Non-pigmented ciliary epithelial cell (primary cell): ENCODE results near the gene PFDN2.

Experiments used
- DNase-seq: peaks from one replicate; pipeline ENCODE4 v3.0.0-alpha.2; 2010; ENCODE audit warnings: low read depth

Gene PFDN2, protein sequence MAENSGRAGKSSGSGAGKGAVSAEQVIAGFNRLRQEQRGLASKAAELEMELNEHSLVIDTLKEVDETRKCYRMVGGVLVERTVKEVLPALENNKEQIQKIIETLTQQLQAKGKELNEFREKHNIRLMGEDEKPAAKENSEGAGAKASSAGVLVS

DNA sequence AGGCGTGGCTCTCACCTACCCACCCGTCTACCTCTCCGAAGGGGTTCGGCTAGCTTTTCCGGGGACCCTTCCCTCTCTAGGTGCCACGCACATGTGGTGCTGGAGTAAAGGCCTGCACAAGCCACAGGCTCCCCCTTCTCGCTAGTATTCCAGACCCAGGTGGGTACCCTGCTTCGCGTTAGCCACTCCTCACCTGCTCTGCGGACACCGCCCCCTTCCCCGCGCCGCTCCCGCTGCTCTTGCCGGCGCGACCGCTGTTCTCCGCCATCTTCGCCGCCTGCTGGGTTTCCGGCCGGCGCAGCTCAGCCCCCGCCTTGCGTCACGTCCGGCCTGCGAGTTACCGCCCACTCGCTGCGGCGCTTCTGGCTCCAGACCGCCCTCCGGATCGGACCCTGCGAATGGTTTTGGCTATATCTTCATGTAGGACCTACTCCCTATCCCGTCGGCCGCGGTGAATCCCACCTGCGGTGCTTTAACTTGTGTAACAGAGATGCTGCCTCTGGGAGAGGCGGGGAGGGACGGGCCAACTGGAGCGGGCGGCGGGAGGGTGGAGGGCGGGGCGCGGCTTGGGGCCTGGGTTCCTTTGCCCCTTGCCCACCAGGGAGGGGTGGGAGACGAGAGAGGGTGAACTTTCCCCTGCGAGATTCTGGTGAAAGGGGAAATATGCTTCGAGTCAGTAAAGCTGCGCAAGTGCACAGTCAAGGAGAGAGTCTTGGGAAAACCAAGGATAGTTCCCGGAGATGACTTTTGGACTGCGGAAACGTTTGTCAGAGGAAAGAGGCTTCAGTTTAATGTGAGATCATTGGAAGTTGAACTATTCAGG is at the start of gene PFDN2, which contains the start of gene NIT1:
Gene PFDN2, minus strand, starts transcription at position 279 of the 823 bp plus-strand sequence. Its CDS starts 11 bp downstream, at position 268.
Gene NIT1, plus strand, starts transcription at position 347 of the 823 bp plus-strand sequence. Its CDS starts 72 bp downstream, at position 419.
- no peak for DNase-seq

DNA sequence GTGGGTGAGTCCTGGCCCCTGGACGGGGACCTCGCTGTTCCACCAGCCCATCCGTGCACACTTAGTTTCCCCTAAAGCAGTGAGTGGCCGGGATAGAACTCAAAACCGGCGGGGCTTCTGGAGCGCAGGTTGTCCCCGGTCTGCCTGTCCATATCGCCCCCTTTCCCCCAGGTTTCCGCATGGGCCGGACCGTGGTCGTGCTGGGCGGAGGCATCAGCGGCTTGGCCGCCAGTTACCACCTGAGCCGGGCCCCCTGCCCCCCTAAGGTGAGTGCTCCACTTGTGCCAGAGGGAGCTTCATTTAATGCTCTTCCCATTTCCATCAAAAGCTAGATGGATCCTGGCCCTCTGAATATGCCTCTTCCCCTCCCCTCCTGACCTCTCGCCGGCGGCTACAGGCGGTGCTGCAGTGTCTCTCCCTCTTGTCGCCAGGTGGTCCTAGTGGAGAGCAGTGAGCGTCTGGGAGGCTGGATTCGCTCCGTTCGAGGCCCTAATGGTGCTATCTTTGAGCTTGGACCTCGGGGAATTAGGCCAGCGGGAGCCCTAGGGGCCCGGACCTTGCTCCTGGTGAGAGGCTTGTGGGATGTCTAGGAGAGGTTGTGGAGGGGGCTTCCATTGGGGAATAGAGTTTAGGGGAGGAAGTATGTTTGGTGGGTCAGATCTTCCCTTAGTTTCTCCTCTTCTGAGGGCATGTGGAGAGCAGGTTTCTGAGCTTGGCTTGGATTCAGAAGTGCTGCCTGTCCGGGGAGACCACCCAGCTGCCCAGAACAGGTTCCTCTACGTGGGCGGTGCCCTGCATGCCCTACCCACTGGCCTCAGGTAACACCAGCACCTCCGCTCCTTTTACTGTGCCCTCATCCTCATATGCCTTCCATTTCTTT is 49.1 kb upstream of the PFDN2 start:
- DNase-seq = no peak

- peak; percentile 94 for DNase-seq
Observed at GRCh38 chr1:161165742-161166668, 48.2 kb upstream of the PFDN2 start, which contains the start of gene PPOX. TSS of gene PPOX (plus strand) at chr1:161166426. CDS start at chr1:161166848, 422 bp downstream.

GRCh38 chr1:161164901-161165610 is 47.2 kb upstream of the PFDN2 start:
- no peak for DNase-seq

DNA sequence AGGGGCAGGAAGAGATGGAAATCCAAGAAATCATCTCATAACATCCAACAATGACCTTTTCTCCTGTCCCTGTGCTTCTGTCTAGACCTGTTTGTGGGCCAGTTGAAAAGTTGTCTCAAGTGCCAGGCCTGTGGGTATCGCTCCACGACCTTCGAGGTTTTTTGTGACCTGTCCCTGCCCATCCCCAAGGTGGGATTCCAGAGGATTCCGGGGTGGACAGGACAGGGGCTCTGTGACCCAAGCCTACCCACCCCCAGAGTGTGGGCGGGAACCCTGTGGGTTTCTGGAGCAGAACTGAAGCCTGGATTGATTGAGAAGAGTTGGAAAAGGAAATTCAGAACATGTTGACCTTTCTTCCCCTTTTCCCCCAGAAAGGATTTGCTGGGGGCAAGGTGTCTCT is 46.0 kb upstream of the PFDN2 start:
- DNase-seq = no peak

GRCh38 chr1:161162806-161163205 is 45.0 kb upstream of the PFDN2 start:
- DNase-seq = no peak

DNA sequence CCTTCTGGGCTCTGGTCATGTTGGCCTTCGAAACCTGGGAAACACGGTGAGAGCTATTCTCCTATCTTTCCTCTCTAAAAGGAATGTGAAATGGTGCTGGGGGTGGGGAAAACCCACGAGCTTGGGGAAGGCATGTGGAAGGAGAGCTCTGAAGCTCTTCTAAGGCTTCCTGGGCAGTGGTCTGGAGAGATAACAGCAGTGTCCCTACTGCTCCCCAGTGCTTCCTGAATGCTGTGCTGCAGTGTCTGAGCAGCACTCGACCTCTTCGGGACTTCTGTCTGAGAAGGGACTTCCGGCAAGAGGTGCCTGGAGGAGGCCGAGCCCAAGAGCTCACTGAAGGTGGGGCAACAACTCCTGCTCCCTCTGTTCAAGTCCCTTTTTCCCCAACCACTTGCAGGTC is 44.2 kb upstream of the PFDN2 start:
- DNase-seq = no peak

DNA sequence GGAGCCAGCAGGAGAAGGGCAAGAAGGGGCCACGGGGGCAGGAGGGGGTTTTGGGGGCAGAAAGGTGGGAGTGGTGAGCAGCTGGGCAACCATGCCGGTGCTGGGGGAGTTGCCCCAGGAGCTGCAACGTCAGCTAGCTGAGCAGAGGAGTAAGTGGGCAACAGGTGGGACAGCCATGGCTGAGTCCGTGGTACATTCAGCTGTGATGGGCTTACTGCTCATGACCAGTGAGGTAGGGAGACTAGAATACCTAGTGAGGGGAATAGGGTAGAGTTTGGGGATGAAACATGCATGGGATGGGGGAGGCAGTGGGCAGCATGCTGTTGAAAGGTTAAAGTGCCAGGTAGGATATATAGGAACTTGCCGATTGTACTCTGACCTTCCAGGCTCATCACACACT is 43.8 kb upstream of the PFDN2 start:
- DNase-seq = no peak

GRCh38 chr1:161160671-161161145 is 42.9 kb upstream of the PFDN2 start:
- no peak for DNase-seq

DNA sequence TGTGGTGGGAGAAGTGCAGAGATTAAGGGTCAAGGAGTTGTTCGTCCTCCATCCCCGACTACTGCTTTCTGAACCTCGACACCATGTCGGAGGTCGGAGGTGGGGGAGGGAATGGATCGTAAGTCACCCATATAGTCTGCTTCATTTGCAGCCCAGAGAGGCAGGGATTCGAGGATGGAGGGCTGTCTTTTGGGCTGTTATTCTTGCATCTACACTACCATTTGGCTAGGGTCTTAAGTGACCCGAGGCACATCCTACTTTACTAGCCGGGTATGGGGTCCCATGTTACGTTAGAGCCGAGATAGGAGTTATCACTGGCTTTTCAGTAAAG is 42.0 kb upstream of the PFDN2 start:
- no peak for DNase-seq

DNA sequence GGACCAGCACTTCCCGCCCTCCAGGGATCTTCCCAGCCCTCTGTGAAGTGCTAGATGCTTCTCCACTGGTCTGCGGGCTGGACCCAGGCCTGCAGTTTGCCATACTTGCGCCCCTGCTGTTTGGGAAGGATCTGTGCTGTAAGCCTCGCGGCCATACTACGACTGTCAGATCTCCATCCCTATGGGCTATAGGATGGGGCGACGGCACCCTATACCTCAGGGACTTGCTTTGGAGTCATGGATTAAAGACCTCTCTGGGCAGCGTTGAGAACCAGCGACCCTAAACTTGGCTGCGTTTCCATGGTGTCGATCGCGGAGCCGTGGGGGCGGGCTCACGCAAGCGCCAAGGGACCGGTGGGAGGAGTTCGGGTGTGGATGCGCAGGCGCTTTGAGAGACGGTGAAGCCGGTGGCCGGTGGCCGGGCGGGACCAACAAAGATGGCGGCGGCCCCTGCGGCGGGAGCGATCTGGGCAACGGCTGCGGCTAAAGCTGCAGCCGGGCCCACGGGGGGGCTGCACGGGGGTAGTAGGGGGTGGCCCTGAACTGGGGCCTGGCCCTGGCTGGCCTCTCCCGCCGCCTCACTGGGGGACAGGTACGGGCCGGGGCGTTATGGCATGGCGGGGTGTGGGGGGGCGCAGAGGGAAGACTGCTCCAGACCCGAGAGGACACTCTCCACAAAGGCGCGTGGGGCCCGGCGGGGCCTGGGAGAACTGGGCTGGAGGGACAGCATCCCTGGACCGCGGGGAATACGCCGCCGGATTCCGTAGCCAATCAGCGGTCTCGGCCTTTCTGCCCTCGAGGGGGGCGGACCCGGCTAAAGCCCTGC is 41.5 kb upstream of the PFDN2 start, which contains the start of gene USP21:
Gene USP21, plus strand, starts transcription at position 414 of the 826 bp plus-strand sequence. CDS start 1,141 bp downstream, outside the sequence.
- peak; percentile 55 for DNase-seq

GRCh38 chr1:161158316-161159010 is 40.6 kb upstream of the PFDN2 start:
- DNase-seq = no peak

DNA sequence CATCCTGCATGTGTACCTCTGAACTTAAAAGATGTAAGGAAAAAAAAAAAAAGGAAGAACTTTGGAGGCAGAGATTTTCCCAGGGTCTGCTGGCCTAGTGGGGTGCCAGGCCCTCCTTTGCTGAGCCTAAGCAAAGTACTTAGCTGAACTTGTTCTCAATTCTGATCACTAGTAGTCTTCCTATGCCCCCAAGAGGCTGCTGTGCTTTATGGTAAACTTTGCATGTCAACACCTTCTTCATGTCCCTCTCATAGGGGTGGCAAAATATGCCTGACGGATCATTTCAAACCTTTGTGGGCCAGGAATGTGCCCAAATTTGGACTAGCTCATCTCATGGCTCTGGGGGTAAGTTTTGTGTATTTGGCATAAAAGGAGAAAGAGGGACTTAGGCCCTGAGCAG is 40.0 kb upstream of the PFDN2 start:
- no peak for DNase-seq

DNA sequence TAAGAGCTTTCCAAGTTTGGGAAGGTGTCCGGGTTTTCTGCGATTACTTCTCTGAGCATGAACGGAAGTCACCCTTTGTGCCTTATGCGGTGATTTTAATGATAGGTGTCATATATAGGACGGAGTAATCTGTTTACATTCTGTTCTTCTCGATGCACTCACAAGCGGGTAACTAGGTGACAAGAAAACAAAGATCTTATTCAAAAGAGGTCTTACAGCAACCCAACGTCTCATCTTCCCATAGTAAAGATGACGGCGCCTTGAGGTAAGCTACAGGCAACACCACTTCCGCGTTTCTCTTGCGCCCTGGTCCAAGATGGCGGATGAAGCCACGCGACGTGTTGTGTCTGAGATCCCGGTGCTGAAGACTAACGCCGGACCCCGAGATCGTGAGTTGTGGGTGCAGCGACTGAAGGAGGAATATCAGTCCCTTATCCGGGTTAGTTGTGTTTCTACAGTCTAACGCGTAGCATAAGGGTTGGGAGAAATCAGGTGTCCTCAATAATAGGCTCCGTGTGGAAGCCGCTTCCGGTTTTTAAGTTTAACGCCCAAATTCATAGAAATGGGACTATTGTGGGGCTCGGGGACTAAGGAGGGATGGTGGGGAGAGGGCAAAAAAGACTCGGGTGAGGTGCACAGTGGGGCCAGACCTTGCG is 36.0 kb upstream of the PFDN2 start, which contains the start of gene UFC1:
Gene UFC1, plus strand, starts transcription at position 297 of the 656 bp plus-strand sequence. Its CDS starts 20 bp downstream, at position 317.
- peak; percentile 70 for DNase-seq

DNA sequence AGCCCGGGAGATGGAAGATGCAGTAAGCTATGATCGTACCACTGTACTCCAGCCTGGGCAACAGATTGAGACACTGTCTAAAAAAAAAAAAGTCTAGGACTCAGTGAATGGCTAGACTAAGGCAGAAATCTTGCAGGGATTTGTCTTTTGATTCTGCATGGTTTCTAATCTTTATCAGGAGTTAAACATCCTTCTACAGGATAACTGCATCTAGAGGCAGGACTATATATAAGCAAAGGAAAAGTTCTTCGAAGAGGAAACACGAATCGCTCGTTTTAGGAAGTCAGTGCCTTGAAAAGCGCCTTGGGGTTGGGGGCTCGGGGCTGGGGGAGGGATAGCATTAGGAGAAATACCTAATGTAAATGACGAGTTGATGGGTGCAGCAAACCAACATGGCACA is 35.3 kb upstream of the PFDN2 start:
- DNase-seq = no peak

DNA sequence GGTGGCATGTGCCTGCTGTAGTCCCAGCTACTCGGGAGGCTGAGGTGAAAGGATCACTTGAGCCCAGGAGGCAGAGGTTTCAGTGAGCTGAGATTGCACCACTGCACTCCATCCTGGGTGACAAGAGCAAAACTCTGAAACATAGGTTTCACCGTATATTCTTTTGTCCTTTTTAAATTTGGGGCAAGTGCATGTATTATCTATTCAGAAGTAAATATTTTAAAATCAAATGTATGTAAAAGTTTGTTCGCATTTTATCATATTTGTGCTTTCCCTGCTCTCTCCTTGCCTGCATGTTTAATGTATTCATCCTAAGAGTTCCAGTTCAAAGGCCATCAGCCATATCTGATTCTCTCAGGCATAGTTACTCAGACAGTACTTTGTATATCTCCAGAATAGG is 28.0 kb upstream of the PFDN2 start:
- no peak for DNase-seq

DNA sequence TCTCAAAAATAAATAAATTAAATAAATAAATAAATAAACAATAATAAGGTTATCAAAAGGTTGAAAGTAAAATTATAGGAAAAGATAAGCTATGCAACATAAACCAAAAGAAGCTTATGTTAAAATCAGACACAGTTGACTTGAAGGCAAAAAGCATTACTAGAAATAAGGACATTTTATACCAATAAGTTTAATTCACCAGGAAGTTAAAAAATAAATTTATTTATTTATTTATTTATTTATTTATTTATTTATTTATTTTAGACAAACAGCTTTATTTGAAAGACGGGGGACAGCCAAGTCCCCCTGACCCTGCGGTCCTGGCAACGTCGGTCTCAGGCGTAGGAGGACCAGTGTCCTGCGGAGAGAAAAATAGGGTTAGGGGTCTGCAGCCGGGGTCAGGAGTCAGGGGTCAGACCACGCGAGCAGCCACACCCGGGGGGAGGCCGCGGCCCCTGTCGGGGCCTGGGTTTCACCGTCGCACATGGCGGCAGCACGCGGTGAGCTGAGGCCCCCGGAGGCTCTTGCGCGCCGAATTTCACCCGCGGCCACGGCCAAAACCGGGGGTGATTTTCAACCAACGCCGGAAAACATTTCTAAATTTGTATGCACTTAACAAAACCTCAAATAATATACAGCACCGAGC is 23.0 kb upstream of the PFDN2 start:
- no peak for DNase-seq

- DNase-seq = no peak
Observed at GRCh38 chr1:161139766-161140165, 21.9 kb upstream of the PFDN2 start.
